Measurements from ENCODE around the gene DNM2. TPM values are rescaled to one million over a fixed set of nuclear protein-coding genes. Genes with fewer than 3 reads are reported as not detected.
"Not testable (repeated sequence)": the region's sequence is repeated elsewhere in the genome, so short reads cannot be mapped to it uniquely, and the experiment has no call there.

DNM2 gene
- total and polyA plus RNA-seq, 12 donors, result 78.9 to 206 (median 131) TPM

DNA sequence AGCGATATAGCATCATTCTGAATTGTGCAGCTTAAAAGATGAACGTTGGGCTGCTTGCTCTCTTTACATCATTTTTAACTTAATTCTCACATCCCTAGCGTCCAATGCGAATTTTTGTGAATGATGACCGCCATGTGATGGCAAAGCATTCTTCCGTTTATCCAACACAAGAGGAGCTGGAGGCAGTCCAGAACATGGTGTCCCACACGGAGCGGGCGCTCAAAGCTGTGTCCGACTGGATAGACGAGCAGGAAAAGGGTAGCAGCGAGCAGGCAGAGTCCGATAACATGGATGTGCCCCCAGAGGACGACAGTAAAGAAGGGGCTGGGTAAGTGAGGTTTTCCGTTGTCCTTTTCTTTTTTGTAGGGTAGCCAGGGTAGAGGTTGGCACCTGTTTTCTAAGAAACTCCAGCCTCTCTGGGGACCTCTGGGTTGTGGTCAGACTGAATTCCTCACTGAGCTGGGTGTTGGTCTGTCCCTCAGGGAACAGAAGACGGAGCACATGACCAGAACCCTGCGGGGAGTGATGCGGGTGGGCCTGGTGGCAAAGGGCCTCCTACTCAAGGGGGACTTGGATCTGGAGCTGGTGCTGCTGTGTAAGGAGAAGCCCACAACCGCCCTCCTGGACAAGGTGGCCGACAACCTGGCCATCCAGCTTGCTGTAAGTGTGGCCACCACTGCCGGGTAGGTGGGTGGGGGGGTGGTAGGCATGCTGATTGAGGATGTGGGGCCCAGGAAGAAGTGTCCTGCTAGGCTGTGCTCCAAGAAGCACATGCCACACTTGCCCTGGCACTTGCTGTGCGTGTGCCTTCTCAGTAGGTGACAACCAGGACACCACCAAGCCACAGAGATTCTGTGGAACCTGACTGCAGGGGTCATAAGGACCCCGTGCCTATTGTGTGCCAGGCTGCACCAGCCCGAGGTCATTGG is 46.7 kb upstream of the DNM2 start:
- H3K4me1 ChIP-seq, result peaks cover 7 to 53% (median 38%) of the 10 kb centered on the region in 9 donors
- no peaks in the 10 kb centered on the region for H3K27me3 ChIP-seq
- H3K36me3 ChIP-seq, result peaks cover 0 to 71% (median 18%) of the 10 kb centered on the region in 9 donors
- intact Hi-C loops (cut with DNase I), result no loop called here
- no peak overlapping the region for H3K4me3 ChIP-seq
- TF ChIP-seq, protein P1, sequence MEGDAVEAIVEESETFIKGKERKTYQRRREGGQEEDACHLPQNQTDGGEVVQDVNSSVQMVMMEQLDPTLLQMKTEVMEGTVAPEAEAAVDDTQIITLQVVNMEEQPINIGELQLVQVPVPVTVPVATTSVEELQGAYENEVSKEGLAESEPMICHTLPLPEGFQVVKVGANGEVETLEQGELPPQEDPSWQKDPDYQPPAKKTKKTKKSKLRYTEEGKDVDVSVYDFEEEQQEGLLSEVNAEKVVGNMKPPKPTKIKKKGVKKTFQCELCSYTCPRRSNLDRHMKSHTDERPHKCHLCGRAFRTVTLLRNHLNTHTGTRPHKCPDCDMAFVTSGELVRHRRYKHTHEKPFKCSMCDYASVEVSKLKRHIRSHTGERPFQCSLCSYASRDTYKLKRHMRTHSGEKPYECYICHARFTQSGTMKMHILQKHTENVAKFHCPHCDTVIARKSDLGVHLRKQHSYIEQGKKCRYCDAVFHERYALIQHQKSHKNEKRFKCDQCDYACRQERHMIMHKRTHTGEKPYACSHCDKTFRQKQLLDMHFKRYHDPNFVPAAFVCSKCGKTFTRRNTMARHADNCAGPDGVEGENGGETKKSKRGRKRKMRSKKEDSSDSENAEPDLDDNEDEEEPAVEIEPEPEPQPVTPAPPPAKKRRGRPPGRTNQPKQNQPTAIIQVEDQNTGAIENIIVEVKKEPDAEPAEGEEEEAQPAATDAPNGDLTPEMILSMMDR (IDR thresholded peaks at IDR 0.05), result no peak
- no peaks in the 10 kb centered on the region for H3K9me3 ChIP-seq
- ATAC-seq, result peak in 4 of 8 donors; percentile 3 to 63 (median 17)
- WGBS, 2 donors, result 75% methylated on average over 24 of the region's 24 CpGs
- H3K27ac ChIP-seq, result peak overlapping the region in 1 of 10 donors; percentile 13
- DNase-seq, result no peak

DNA sequence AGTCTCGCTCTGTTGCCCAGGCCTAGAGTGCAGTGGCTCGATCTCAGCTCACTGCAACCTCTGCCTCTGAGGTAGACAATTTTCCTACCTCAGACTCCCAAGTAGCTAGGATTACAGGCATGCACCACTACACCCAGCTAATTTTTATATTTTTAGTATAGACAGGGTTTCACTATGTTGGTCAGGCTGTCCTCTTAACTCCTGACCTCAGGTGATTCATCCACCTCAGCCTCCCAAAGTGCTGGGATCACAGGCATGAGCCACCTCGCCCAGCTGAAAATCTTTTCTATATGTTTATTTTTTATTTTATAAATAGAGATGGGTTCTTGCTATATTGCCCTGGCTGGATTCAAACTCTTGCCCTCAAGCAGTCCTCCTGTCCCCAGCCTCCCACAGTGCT is 46.0 kb upstream of the DNM2 start:
- H3K4me3 ChIP-seq; H3K27me3 ChIP-seq; intact Hi-C loops (cut with DNase I); ATAC-seq; H3K9me3 ChIP-seq; DNase-seq; H3K27ac ChIP-seq: not testable (repeated sequence)
- WGBS, 2 donors, result 97 to 99% methylated on average over 3 of the region's 3 CpGs
- H3K4me1 ChIP-seq, result peaks cover 7 to 45% (median 34%) of the 10 kb centered on the region in 9 donors
- H3K36me3 ChIP-seq, result peaks cover 0 to 74% (median 20%) of the 10 kb centered on the region in 9 donors

DNA sequence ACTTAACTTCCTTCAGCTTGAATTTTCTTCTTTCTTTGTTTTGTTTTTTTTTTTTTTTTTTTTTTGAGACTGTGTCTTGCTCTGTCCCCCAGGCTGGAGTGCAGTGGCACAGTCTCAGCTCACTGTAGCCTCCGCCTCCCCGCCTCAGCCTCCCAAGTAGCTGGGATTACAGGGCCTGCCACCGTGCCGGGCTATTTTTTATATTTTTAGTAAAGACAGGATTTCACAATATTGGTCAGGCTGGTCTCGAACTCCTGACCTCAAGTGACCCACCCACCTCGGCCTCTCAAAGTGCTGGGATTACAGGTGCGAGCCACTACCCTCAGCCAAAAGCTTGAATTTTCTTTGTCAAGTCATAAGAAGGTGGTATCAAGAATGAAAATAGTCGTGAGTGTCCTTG is 42.7 kb upstream of the DNM2 start:
- H3K9me3 ChIP-seq; DNase-seq; intact Hi-C loops (cut with DNase I); ATAC-seq; H3K27me3 ChIP-seq; H3K4me3 ChIP-seq; H3K27ac ChIP-seq: not testable (repeated sequence)
- H3K36me3 ChIP-seq, result peaks cover 4 to 98% (median 52%) of the 10 kb centered on the region in 9 donors
- 89 to 91% methylated on average over 8 of the region's 8 CpGs for WGBS, 2 donors
- H3K4me1 ChIP-seq, result peaks cover 7 to 19% (median 17%) of the 10 kb centered on the region in 9 donors

DNA sequence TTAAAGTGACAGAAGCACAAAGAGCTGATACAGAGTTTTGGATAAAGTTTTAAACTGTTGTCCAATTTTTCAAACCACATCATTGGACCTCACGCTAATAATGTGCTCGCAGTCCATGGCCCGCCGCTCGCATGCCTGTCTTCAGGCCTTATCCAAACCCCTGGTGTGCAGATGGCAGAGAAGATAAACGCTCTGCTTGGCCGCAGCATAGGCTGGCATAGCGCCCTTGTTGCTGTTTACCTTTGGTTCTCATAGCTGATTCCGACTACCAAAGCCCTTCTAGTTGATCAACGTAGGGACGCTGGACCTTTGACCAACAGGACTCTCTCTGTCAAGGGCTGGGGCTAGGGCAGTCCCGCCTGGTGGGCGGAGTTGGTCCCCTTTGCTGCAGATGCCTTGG is 40.1 kb upstream of the DNM2 start:
- H3K36me3 ChIP-seq, result peaks cover 10 to 100% (median 64%) of the 10 kb centered on the region in 9 donors
- ATAC-seq (no peak), DNase-seq (no peak)
- no peaks in the 10 kb centered on the region for H3K9me3 ChIP-seq
- TF ChIP-seq, protein P1 (IDR thresholded peaks at IDR 0.05), result no peak
- no peak overlapping the region for H3K4me3 ChIP-seq
- H3K27me3 ChIP-seq, result no peaks in the 10 kb centered on the region
- 87 to 90% methylated on average over 13 of the region's 13 CpGs for WGBS, 2 donors
- intact Hi-C loops (cut with DNase I), result no loop called here
- H3K27ac ChIP-seq, result no peak overlapping the region
- H3K4me1 ChIP-seq, result peaks cover 0 to 4% (median 0%) of the 10 kb centered on the region in 9 donors

DNA sequence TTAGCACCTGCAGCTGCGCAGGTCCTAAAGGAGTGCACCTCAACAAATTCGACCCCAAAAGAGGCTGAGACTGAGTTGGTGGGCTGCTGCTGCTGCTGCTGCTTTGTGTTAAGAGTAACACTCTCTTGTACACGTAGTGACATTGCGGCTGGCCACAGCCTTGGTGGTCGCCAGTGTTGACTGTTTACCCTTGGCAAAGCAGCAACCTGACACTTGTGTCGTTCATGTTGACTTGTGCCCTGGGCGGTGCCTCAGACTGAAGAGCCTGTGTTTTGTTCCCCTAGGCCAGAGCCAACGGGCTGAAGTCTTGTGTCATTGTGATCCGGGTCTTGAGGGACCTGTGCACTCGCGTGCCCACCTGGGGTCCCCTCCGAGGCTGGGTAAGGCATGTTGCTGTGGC is 39.1 kb upstream of the DNM2 start:
- H3K27ac ChIP-seq, result no peak overlapping the region
- TF ChIP-seq, protein P1 (IDR thresholded peaks at IDR 0.05), result no peak
- ATAC-seq (no peak), DNase-seq (no peak)
- no peaks in the 10 kb centered on the region for H3K9me3 ChIP-seq
- 91 to 92% methylated on average over 12 of the region's 12 CpGs for WGBS, 2 donors
- intact Hi-C loops (cut with DNase I), result no loop called here
- H3K4me1 ChIP-seq, result peaks cover 0 to 4% (median 0%) of the 10 kb centered on the region in 9 donors
- H3K4me3 ChIP-seq, result no peak overlapping the region
- no peaks in the 10 kb centered on the region for H3K27me3 ChIP-seq
- peaks cover 18 to 100% (median 75%) of the 10 kb centered on the region in 9 donors for H3K36me3 ChIP-seq

Measured in heart right ventricle (tissue), 16 donors.